OCI-LY1 (cell line): ENCODE results near the gene SYNDIG1.

Source experiments
- EZH2 ChIP-seq: fragments of 200-600 bp; sonication (generic), shearing (Covaris generic); IDR thresholded peaks from 2 replicates; pipeline ENCODE4 v1.8.0; 2017; ENCODE audit warnings: borderline replicate concordance, mixed run types, mild to moderate bottlenecking, antibody characterized with exemption, low read length, moderate library complexity, mixed read lengths
- TF ChIP-seq, protein P1 (sequence below): fragments of 200-600 bp; sonication (generic), shearing (Covaris generic); IDR thresholded peaks from 2 replicates; pipeline ENCODE4 v1.5.1; 2017; ENCODE audit warnings: mild to moderate bottlenecking, antibody characterized with exemption, low read length, moderate library complexity, mixed read lengths

DNA sequence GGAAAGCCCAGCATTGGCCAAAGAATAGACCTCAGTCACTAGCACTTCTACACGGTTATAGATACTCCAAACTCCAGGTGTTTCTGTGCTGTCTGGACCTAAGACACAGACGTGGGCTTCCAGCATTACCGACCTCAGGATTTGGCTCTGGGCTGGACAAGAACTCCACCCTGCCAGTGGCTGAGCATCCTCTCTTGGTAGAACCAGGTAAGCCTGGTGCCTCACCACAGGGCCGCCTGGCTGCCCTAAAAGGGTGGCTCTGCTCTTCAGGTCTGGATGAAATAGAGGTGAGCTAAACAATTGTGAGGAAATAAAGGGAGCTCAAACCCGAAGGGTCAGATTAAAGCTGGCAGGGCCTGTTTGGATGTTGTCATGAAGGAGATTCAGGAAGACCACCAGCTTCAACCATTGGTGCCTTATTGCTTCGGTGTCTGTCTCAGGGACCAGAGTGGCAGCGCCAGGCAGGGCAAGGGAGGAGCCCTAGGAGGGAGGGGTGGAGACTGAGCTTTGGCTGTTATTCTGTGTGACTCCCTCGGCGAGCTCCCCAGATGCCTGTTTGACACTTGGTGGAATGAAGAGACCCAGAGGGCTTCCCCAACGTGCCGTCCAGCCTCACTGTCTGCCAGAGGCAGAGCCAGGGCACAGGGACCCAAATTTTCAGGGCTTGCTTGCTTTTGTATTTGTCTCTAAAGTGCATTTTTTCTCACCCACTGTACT lies 8.6 kb downstream of the SYNDIG1 start:
- TF ChIP-seq, protein P1, sequence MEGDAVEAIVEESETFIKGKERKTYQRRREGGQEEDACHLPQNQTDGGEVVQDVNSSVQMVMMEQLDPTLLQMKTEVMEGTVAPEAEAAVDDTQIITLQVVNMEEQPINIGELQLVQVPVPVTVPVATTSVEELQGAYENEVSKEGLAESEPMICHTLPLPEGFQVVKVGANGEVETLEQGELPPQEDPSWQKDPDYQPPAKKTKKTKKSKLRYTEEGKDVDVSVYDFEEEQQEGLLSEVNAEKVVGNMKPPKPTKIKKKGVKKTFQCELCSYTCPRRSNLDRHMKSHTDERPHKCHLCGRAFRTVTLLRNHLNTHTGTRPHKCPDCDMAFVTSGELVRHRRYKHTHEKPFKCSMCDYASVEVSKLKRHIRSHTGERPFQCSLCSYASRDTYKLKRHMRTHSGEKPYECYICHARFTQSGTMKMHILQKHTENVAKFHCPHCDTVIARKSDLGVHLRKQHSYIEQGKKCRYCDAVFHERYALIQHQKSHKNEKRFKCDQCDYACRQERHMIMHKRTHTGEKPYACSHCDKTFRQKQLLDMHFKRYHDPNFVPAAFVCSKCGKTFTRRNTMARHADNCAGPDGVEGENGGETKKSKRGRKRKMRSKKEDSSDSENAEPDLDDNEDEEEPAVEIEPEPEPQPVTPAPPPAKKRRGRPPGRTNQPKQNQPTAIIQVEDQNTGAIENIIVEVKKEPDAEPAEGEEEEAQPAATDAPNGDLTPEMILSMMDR, result no peak
- TF ChIP-seq EZH2, result no peak
